IMR-90 (cell line): ENCODE data around the gene EXOC4. TPM values are rescaled to one million over a fixed set of nuclear protein-coding genes. Genes with fewer than 3 reads are reported as not detected.
A peak's percentile ranks its signal among the peaks of the same experiment; 100 is the strongest.

Experiments used
- ATAC-seq: fragments of 200-7000 bp; cut with Tn5 transposase; 2 replicates; pipeline ENCODE4 v1.9.1; 2020; ENCODE audit warnings: low read depth, mild to moderate bottlenecking, moderate library complexity
- BruUV-seq: library from RNA; stranded (reverse); fragments of 400-500 nt; replicated peaks from 2 replicates; lab custom pipeline; 2021; lab: Mats Ljungman, UMichigan
- CTCF ChIA-PET: fragments of 300-600 bp; formaldehyde crosslinking; extraction: SDS; loops from one replicate; lab custom pipeline; 2021; ENCODE audit warnings: antibody characterized with exemption; lab: Yijun Ruan, JAX
- POLR2A ChIA-PET: fragments of 300-600 bp; sonication (Branson Sonifier 250); formaldehyde crosslinking; loops from one replicate; lab custom pipeline; 2022; ENCODE audit warnings: antibody characterized with exemption; ENCODE audit not compliant: unreplicated experiment; lab: Charles Lee
- DNase-seq: peaks from one replicate; pipeline ENCODE4 v3.0.0; 2013
- H2AFZ ChIP-seq: replicated peaks from 2 replicates; pipeline ENCODE3; 2013; ENCODE audit warnings: low read length, mild to moderate bottlenecking; ENCODE audit not compliant: poor library complexity
- H2AK5ac ChIP-seq: 2 replicates; pipeline ENCODE4 v1.6.1; 2013; ENCODE audit warnings: low read depth, low read length, inconsistent platforms
- H2AK9ac ChIP-seq: replicated peaks from 2 replicates; pipeline ENCODE3; 2013; ENCODE audit warnings: mild to moderate bottlenecking, low read depth, low read length, moderate library complexity; ENCODE audit not compliant: poor library complexity
- H2BK120ac ChIP-seq: 2 replicates; pipeline ENCODE4 v1.6.1; 2013; ENCODE audit warnings: low read depth, low read length, inconsistent platforms
- H2BK15ac ChIP-seq: 3 replicates; pipeline ENCODE4 v1.6.1; 2013; ENCODE audit warnings: low read depth, low read length, inconsistent platforms
- H2BK20ac ChIP-seq: 2 replicates; pipeline ENCODE4 v1.6.1; 2013; ENCODE audit warnings: low read depth, mild to moderate bottlenecking, inconsistent platforms, low read length, moderate library complexity
- H2BK5ac ChIP-seq: 2 replicates; pipeline ENCODE4 v1.6.1; 2013; ENCODE audit warnings: mild to moderate bottlenecking, low read depth, low read length, inconsistent platforms; ENCODE audit not compliant: poor library complexity, severe bottlenecking
- H3K14ac ChIP-seq: replicated peaks from 2 replicates; pipeline ENCODE4 v1.6.1; 2013; ENCODE audit warnings: low read depth, low read length, inconsistent platforms
- H3K18ac ChIP-seq: 2 replicates; pipeline ENCODE4 v1.6.1; 2013; ENCODE audit warnings: low read depth, low read length, control low read depth
- H3K23ac ChIP-seq: 2 replicates; pipeline ENCODE4 v1.6.1; 2013; ENCODE audit warnings: low read depth, low read length, inconsistent platforms
- H3K27ac ChIP-seq: 2 replicates; pipeline ENCODE4 v1.5.1; 2013; ENCODE audit warnings: mild to moderate bottlenecking, control low read depth, low read length; ENCODE audit not compliant: insufficient read depth
- H3K27me3 ChIP-seq: 2 replicates; pipeline ENCODE4 v1.6.1; 2013; ENCODE audit warnings: low read length; ENCODE audit not compliant: control insufficient read depth, insufficient read depth
- H3K36me3 ChIP-seq: 2 replicates; pipeline ENCODE4 v1.6.1; 2013; ENCODE audit warnings: low read length, mixed read lengths; ENCODE audit not compliant: control insufficient read depth, insufficient read depth
- H3K4ac ChIP-seq: 2 replicates; pipeline ENCODE4 v1.6.1; 2013; ENCODE audit warnings: low read depth, low read length, inconsistent platforms
- H3K4me1 ChIP-seq: 2 replicates; pipeline ENCODE4 v1.6.1; 2013; ENCODE audit warnings: low read length, mixed read lengths; ENCODE audit not compliant: control insufficient read depth, insufficient read depth
- H3K4me2 ChIP-seq: 2 replicates; pipeline ENCODE4 v1.6.1; 2013; ENCODE audit warnings: low read depth, mild to moderate bottlenecking, control low read depth, low read length, moderate library complexity
- H3K4me3 ChIP-seq: 2 replicates; pipeline ENCODE4 v1.5.1; 2013; ENCODE audit warnings: low read depth, mild to moderate bottlenecking, control low read depth, low read length, moderate library complexity; ENCODE audit not compliant: insufficient read depth
- H3K56ac ChIP-seq: 2 replicates; pipeline ENCODE4 v1.6.1; 2013; ENCODE audit warnings: low read length, inconsistent platforms; ENCODE audit not compliant: insufficient read depth; ENCODE audit errors: extremely low read depth
- H3K79me1 ChIP-seq, 2 experiments: 2 replicates each; pipeline ENCODE4 v1.6.1; 2013; ENCODE audit warnings: low read length in 2 of 2, inconsistent platforms in 1 of 2, low read depth in 1 of 2
- H3K9ac ChIP-seq: 2 replicates; pipeline ENCODE4 v1.6.1; 2013; ENCODE audit warnings: low read depth, low read length, control low read depth
- H3K9me1 ChIP-seq: 2 replicates; pipeline ENCODE4 v1.6.1; 2013; ENCODE audit warnings: low read length, inconsistent platforms; ENCODE audit not compliant: insufficient read depth
- H3K9me3 ChIP-seq: 2 replicates; pipeline ENCODE4 v1.6.1; 2013; ENCODE audit warnings: low read length; ENCODE audit not compliant: control insufficient read depth, insufficient read depth
- H4K20me1 ChIP-seq: 2 replicates; pipeline ENCODE4 v1.6.1; 2013; ENCODE audit warnings: low read length, inconsistent platforms; ENCODE audit not compliant: insufficient read depth
- H4K5ac ChIP-seq: 2 replicates; pipeline ENCODE4 v1.6.1; 2013; ENCODE audit warnings: mild to moderate bottlenecking, low read depth, low read length, control low read depth
- H4K8ac ChIP-seq, 2 experiments: 2 replicates each; pipeline ENCODE4 v1.6.1; 2013; ENCODE audit warnings: low read depth in 2 of 2, low read length in 2 of 2, control low read depth in 1 of 2, inconsistent platforms in 1 of 2
- H4K91ac ChIP-seq: 2 replicates; pipeline ENCODE4 v1.6.1; 2013; ENCODE audit warnings: low read depth, low read length, inconsistent platforms; ENCODE audit not compliant: insufficient read depth
- CTCF ChIP-seq: conservative IDR thresholded peaks from 2 replicates; pipeline ENCODE4 v1.5.1; 2012; ENCODE audit warnings: mild to moderate bottlenecking, low read depth, low read length, improper control_type of control experiment
- MAFK ChIP-seq: IDR thresholded peaks from 2 replicates; pipeline ENCODE4 v1.6.1; 2012; ENCODE audit warnings: low read depth, low read length, improper control_type of control experiment
- MXI1 ChIP-seq: IDR thresholded peaks from 2 replicates; pipeline ENCODE4 v1.6.1; 2012; ENCODE audit warnings: low read depth, mild to moderate bottlenecking, low read length, moderate library complexity, borderline replicate concordance
- SMC3 ChIP-seq: fragments of 150-350 bp; IDR thresholded peaks from 2 replicates; pipeline ENCODE4 v1.6.1; 2016; ENCODE audit warnings: low read depth, mild to moderate bottlenecking, antibody characterized with exemption, low read length, moderate library complexity
- WGBS, 2 experiments: methylation state at CpG; one replicate each; pipeline versions ENCODE4 v1.1.5 to v1.1.7; 2013; ENCODE audit warnings: missing lambda C conversion rate in 2 of 2; ENCODE audit not compliant: insufficient read length in 1 of 2; ENCODE audit errors: extremely low coverage in 2 of 2; 5-methylcytosine and 5-hydroxymethylcytosine counted together
- dilution Hi-C: fragments of 300-500 bp; cut with HindIII; formaldehyde crosslinking; loops from one replicate; pipeline ENCODE4 v1.14.3; 2018; ENCODE audit warnings: low sequenced_read_pairs; ENCODE audit not compliant: unreplicated experiment
- in situ Hi-C: fragments of 300-500 bp; cut with MboI; formaldehyde crosslinking; loops from 3 replicates; pipeline ENCODE4 v1.14.3; 2019; ENCODE audit warnings: low sequenced_read_pairs, inconsistent platforms, mixed read lengths
- intact Hi-C: fragments of 100-400 bp; cut with micrococcal nuclease; formaldehyde crosslinking; loops from 2 replicates; pipeline ENCODE4 v1.10.0; 2022
- polyA plus RNA-seq, 3 experiments: library from polyadenylated mRNA; depleted of rRNA; stranded (reverse); fragments of >200 nt; gene quantifications; 2 replicates each; pipeline ENCODE4 v1.2.3, GENCODE V29; 2012; ENCODE audit warnings: low replicate concordance in 1 of 3
- total RNA-seq: library from RNA; depleted of rRNA; stranded (reverse); fragments of >200 nt; gene quantifications from 2 replicates; pipeline ENCODE4 v1.2.3, GENCODE V29; 2012

Gene EXOC4
- total and polyA plus RNA-seq, 2 of the 4 experiments (the other 2 are of a cell fraction), result 25.4 to 94.6 TPM

GRCh38 chr7:133916621-133917020 is 663.7 kb downstream of the EXOC4 start:
- 100% methylated on average over 1 of the region's 3 CpGs; no CpG with 5 or more reads in 1 of the 2 experiments for WGBS, 2 experiments

More at GRCh38 chr7:133916621-133917020, 663.7 kb downstream of the EXOC4 start:
- Histone ChIP-seq H2AFZ (no peak overlapping the region), H3K27me3 (no peaks in the 10 kb centered on the region), H4K20me1 (no peaks in the 10 kb centered on the region), H2BK5ac (no peak overlapping the region), H3K9me1 (no peaks in the 10 kb centered on the region), H2BK20ac (no peak overlapping the region), H2AK9ac (no peak overlapping the region), H3K4ac (no peak overlapping the region), H4K8ac (no peak overlapping the region), H3K9ac (no peak overlapping the region), H4K91ac (no peak overlapping the region), H3K23ac (no peak overlapping the region), H3K9me3 (no peaks in the 10 kb centered on the region), H2AK5ac (no peak overlapping the region), H2BK15ac (no peak overlapping the region), H3K56ac (no peak overlapping the region), H3K14ac (no peak overlapping the region), H2BK120ac (no peak overlapping the region), H3K4me3 (no peak overlapping the region), H3K4me2 (no peak overlapping the region), H4K5ac (no peak overlapping the region), H3K79me1 (no peaks in the 10 kb centered on the region), H3K4me1 (no peaks in the 10 kb centered on the region), H3K27ac (no peak overlapping the region), H3K18ac (no peak overlapping the region), H3K36me3 (no peaks in the 10 kb centered on the region)
- no peak for ATAC-seq
- POLR2A ChIA-PET, result no interaction called here
- intact Hi-C loops, result no loop called here
- TF ChIP-seq MAFK, result peak; percentile 15; the same call in 1 of the 2 replicates
- no peak for TF ChIP-seq MXI1
- TF ChIP-seq SMC3, result no peak
- TF ChIP-seq CTCF, result no peak
- dilution Hi-C loops, result no loop called here
- CTCF ChIA-PET, result interaction anchor here (1.2 to 1.6 kb wide), 2 partner anchors 10 to 14 kb away, joined by 3 to 7 read pairs; no protein-coding TSS in a partner anchor
- BruUV-seq, result no TSS peak
- DNase-seq, result no peak
- in situ Hi-C loops, result no loop called here
